ENCODE data around the gene GCN1. TPM values are rescaled to one million over a fixed set of nuclear protein-coding genes. Genes with fewer than 3 reads are reported as not detected.

Gene GCN1
- total RNA-seq, 1 experiment from 2014 or later = 181 TPM

DNA sequence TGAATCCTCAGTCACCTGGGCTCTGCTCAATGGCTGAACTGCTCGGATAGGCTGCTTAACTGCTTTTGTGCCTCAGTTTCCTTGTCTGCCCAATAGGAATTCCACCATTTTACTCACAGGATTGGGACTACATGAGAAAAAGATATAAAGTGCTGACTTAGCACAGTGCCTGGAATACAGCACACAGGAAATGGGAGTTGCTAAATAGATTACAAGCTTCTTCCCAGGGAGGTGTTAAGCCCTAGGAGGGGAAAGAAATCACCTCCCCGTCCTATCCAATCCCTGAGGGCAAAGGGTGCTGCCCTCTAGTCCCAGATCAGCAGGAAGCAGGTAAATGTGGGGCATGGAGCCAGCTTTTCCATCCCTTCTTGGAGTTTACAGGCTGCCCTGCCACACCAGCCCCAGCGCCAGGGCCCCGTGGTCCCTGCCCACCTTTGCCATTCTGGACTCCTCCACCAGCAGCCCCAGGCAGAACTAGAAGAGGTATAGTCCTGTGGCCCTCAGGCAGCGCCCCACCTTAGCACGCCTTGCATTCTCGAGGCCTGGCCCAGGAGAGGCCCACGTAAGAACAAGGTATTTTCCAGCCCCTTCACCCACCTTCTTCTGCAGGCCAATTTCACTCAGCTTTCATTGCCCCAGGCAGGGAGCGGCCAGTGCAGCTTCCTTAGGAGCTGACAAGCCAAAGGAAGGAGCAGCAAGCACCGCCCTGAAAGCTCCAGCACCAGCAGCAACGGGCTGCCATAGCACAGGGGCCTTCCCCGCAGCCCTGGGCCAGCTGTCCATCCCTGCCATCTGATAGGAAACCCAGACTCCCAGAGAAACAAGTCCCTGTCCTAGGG lies 35.2 kb upstream of the GCN1 start:
- Mint-ChIP-seq H3K9me3 (no peaks in the 10 kb centered on the region), H3K27ac (peak overlapping the region; percentile 98), H3K27me3 (ENCODE audit: low read depth) (no peaks in the 10 kb centered on the region; the same call in 1 of the 2 replicates), H3K4me1 (peaks cover 90% of the 10 kb centered on the region), H3K4me3 (peak overlapping the region; percentile 55), H3K36me3 (no peaks in the 10 kb centered on the region)
- DNase-seq (ENCODE audit: low spot score) (peak; percentile 40), ATAC-seq (no peak)
- POLR2A ChIA-PET = interaction anchor here (0.8 to 7.7 kb wide), 13 partner anchors 10 to 113 kb away, joined by 4 to 198 read pairs (median 7); partner anchors contain the start of genes PXN, RAB35, RNU4-1 and RNU4-2
- CTCF ChIA-PET = interaction anchor here (0.5 to 10.5 kb wide), 19 partner anchors 9 to 240 kb away, joined by 3 to 717 read pairs (median 13); partner anchors contain the start of genes PXN, RNU4-1, RNU4-2 and RPLP0
- TF ChIP-seq ZBTB21 (CRISPR knock-in tag; IDR thresholded peaks at IDR 0.05; ENCODE audit: borderline replicate concordance) (no peak), NFE2L1 (CRISPR knock-in tag; IDR thresholded peaks at IDR 0.05) (no peak), ZNF396 (CRISPR knock-in tag; IDR thresholded peaks at IDR 0.05; ENCODE audit: borderline replicate concordance) (no peak), HMGA2 (CRISPR knock-in tag; IDR thresholded peaks at IDR 0.05) (no peak), ZNF263 (CRISPR knock-in tag; IDR thresholded peaks at IDR 0.05; ENCODE audit: low read depth) (no peak), SP1 (CRISPR knock-in tag; conservative IDR thresholded peaks at IDR 0.05) (no peak), FOXP1 (CRISPR knock-in tag; IDR thresholded peaks at IDR 0.05; ENCODE audit: borderline replicate concordance) (no peak), ETV6 (CRISPR knock-in tag; IDR thresholded peaks at IDR 0.05) (no peak), IRF2 (CRISPR knock-in tag; IDR thresholded peaks at IDR 0.05; ENCODE audit: borderline replicate concordance, low read depth) (no peak)

DNA sequence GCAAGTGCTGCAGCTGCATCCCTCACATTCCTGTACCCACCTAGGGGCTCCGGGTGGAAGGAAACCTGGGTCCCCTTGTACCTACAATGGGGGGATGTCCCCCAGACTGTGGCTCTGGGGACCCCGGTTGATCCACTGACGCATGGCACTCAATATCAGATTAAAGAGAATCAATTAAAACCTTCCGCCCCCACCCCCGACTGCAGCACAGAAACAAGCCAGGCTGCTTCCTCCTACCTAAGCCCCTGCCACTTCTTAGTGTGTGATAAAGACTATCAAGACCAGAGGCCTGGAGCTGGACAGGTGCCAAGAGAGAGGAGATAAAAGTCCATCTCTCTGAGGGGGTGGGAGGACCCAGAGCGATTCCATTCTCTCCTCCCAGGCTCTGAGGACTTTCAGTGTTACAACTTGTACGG lies 34.6 kb upstream of the GCN1 start:
- no peaks in the 10 kb centered on the region for H3K9me3 Mint-ChIP-seq
- no peaks in the 10 kb centered on the region; the same call in 1 of the 2 replicates for H3K27me3 Mint-ChIP-seq (ENCODE audit: low read depth)
- CTCF ChIA-PET = interaction anchor here (0.5 to 10.5 kb wide), 25 partner anchors 7 to 241 kb away, joined by 3 to 717 read pairs (median 10); partner anchors contain the start of genes PXN, RAB35, RNU4-1 and RNU4-2
- H3K27ac Mint-ChIP-seq = peak overlapping the region; percentile 98
- DNase-seq (ENCODE audit: low spot score) = peak; percentile 41
- peak; percentile 0; the same call in 1 of the 2 replicates for ATAC-seq
- H3K4me1 Mint-ChIP-seq = peaks cover 84% of the 10 kb centered on the region
- peak overlapping the region; percentile 55 for H3K4me3 Mint-ChIP-seq
- POLR2A ChIA-PET = interaction anchor here (1.5 to 7.7 kb wide), 13 partner anchors 9 to 160 kb away, joined by 3 to 198 read pairs (median 6); partner anchors contain the start of genes PXN, RAB35, RNU4-1 and RNU4-2
- no peaks in the 10 kb centered on the region for H3K36me3 Mint-ChIP-seq
- TF ChIP-seq, protein P1, sequence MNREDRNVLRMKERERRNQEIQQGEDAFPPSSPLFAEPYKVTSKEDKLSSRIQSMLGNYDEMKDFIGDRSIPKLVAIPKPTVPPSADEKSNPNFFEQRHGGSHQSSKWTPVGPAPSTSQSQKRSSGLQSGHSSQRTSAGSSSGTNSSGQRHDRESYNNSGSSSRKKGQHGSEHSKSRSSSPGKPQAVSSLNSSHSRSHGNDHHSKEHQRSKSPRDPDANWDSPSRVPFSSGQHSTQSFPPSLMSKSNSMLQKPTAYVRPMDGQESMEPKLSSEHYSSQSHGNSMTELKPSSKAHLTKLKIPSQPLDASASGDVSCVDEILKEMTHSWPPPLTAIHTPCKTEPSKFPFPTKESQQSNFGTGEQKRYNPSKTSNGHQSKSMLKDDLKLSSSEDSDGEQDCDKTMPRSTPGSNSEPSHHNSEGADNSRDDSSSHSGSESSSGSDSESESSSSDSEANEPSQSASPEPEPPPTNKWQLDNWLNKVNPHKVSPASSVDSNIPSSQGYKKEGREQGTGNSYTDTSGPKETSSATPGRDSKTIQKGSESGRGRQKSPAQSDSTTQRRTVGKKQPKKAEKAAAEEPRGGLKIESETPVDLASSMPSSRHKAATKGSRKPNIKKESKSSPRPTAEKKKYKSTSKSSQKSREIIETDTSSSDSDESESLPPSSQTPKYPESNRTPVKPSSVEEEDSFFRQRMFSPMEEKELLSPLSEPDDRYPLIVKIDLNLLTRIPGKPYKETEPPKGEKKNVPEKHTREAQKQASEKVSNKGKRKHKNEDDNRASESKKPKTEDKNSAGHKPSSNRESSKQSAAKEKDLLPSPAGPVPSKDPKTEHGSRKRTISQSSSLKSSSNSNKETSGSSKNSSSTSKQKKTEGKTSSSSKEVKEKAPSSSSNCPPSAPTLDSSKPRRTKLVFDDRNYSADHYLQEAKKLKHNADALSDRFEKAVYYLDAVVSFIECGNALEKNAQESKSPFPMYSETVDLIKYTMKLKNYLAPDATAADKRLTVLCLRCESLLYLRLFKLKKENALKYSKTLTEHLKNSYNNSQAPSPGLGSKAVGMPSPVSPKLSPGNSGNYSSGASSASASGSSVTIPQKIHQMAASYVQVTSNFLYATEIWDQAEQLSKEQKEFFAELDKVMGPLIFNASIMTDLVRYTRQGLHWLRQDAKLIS (CRISPR knock-in tag; IDR thresholded peaks at IDR 0.05; ENCODE audit: borderline replicate concordance) = no peak
- no peak for TF ChIP-seq ZNF671 (CRISPR knock-in tag; IDR thresholded peaks at IDR 0.05)
- TF ChIP-seq, protein P2, sequence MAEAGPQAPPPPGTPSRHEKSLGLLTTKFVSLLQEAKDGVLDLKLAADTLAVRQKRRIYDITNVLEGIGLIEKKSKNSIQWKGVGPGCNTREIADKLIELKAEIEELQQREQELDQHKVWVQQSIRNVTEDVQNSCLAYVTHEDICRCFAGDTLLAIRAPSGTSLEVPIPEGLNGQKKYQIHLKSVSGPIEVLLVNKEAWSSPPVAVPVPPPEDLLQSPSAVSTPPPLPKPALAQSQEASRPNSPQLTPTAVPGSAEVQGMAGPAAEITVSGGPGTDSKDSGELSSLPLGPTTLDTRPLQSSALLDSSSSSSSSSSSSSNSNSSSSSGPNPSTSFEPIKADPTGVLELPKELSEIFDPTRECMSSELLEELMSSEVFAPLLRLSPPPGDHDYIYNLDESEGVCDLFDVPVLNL (CRISPR knock-in tag; IDR thresholded peaks at IDR 0.05; ENCODE audit: borderline replicate concordance, low read depth) = no peak
- peak; percentile 43; the same call in 1 of the 2 replicates for TF ChIP-seq SP1 (CRISPR knock-in tag; conservative IDR thresholded peaks at IDR 0.05)
- TF ChIP-seq TEAD4 (CRISPR knock-in tag; IDR thresholded peaks at IDR 0.05) = peak; percentile 99
- TF ChIP-seq, protein P3, sequence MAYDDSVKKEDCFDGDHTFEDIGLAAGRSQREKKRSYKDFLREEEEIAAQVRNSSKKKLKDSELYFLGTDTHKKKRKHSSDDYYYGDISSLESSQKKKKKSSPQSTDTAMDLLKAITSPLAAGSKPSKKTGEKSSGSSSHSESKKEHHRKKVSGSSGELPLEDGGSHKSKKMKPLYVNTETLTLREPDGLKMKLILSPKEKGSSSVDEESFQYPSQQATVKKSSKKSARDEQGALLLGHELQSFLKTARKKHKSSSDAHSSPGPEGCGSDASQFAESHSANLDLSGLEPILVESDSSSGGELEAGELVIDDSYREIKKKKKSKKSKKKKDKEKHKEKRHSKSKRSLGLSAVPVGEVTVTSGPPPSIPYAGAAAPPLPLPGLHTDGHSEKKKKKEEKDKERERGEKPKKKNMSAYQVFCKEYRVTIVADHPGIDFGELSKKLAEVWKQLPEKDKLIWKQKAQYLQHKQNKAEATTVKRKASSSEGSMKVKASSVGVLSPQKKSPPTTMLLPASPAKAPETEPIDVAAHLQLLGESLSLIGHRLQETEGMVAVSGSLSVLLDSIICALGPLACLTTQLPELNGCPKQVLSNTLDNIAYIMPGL (CRISPR knock-in tag; IDR thresholded peaks at IDR 0.05) = 0 out of 2 replicates have a peak, but pooled peaks have one; percentile 4
- TF ChIP-seq JUN (CRISPR knock-in tag; IDR thresholded peaks at IDR 0.05) = no peak
- TF ChIP-seq, protein P4, sequence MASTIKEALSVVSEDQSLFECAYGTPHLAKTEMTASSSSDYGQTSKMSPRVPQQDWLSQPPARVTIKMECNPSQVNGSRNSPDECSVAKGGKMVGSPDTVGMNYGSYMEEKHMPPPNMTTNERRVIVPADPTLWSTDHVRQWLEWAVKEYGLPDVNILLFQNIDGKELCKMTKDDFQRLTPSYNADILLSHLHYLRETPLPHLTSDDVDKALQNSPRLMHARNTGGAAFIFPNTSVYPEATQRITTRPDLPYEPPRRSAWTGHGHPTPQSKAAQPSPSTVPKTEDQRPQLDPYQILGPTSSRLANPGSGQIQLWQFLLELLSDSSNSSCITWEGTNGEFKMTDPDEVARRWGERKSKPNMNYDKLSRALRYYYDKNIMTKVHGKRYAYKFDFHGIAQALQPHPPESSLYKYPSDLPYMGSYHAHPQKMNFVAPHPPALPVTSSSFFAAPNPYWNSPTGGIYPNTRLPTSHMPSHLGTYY (CRISPR knock-in tag; IDR thresholded peaks at IDR 0.05) = no peak
- TF ChIP-seq ZNF121 (CRISPR knock-in tag; IDR thresholded peaks at IDR 0.05) = no peak
- no peak for TF ChIP-seq GABPB1 (CRISPR knock-in tag; IDR thresholded peaks at IDR 0.05)
- TF ChIP-seq, protein P5, sequence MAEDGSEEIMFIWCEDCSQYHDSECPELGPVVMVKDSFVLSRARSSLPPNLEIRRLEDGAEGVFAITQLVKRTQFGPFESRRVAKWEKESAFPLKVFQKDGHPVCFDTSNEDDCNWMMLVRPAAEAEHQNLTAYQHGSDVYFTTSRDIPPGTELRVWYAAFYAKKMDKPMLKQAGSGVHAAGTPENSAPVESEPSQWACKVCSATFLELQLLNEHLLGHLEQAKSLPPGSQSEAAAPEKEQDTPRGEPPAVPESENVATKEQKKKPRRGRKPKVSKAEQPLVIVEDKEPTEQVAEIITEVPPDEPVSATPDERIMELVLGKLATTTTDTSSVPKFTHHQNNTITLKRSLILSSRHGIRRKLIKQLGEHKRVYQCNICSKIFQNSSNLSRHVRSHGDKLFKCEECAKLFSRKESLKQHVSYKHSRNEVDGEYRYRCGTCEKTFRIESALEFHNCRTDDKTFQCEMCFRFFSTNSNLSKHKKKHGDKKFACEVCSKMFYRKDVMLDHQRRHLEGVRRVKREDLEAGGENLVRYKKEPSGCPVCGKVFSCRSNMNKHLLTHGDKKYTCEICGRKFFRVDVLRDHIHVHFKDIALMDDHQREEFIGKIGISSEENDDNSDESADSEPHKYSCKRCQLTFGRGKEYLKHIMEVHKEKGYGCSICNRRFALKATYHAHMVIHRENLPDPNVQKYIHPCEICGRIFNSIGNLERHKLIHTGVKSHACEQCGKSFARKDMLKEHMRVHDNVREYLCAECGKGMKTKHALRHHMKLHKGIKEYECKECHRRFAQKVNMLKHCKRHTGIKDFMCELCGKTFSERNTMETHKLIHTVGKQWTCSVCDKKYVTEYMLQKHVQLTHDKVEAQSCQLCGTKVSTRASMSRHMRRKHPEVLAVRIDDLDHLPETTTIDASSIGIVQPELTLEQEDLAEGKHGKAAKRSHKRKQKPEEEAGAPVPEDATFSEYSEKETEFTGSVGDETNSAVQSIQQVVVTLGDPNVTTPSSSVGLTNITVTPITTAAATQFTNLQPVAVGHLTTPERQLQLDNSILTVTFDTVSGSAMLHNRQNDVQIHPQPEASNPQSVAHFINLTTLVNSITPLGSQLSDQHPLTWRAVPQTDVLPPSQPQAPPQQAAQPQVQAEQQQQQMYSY (CRISPR knock-in tag; IDR thresholded peaks at IDR 0.05) = no peak
- TF ChIP-seq, protein P6, sequence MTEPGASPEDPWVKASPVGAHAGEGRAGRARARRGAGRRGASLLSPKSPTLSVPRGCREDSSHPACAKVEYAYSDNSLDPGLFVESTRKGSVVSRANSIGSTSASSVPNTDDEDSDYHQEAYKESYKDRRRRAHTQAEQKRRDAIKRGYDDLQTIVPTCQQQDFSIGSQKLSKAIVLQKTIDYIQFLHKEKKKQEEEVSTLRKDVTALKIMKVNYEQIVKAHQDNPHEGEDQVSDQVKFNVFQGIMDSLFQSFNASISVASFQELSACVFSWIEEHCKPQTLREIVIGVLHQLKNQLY (CRISPR knock-in tag; IDR thresholded peaks at IDR 0.05) = no peak
- TF ChIP-seq ZNF263 (CRISPR knock-in tag; IDR thresholded peaks at IDR 0.05; ENCODE audit: low read depth) = no peak
